CD4-positive, alpha-beta T cell (primary cell): ENCODE measurements around the gene DNAAF1. TPM values are rescaled to one million over a fixed set of nuclear protein-coding genes. Genes with fewer than 3 reads are reported as not detected.
"Not testable (repeated sequence)": the region's sequence is repeated elsewhere in the genome, so short reads cannot be mapped to it uniquely, and the experiment has no call there.

ENCODE experiments used
- ATAC-seq: fragments of 200-7000 bp; cut with Tn5 transposase; one replicate; pipeline ENCODE4 v1.10.0; 2022; ENCODE audit warnings: mild to moderate bottlenecking; ENCODE audit not compliant: poor library complexity
- CTCF ChIA-PET: fragments of 350-600 bp; sonication (Branson Sonifier 250); formaldehyde crosslinking; loops from one replicate; lab custom pipeline; 2021; ENCODE audit warnings: antibody characterized with exemption, inconsistent platforms; lab: Charles Lee
- POLR2A ChIA-PET: fragments of 350-600 bp; sonication (Branson Sonifier 250); formaldehyde crosslinking; loops from one replicate; lab custom pipeline; 2021; ENCODE audit warnings: antibody characterized with exemption, inconsistent platforms; lab: Charles Lee
- DNase-seq, 14 experiments: peaks; one replicate each; pipeline ENCODE4 v3.0.0-alpha.2; 2013 to 2020; ENCODE audit warnings: mixed read lengths in 2 of 14
- H3K27ac ChIP-seq, 2 donors: one replicate each; pipeline versions ENCODE4 v1.5.1 to v1.7.0; 2013; ENCODE audit warnings: low read length in 2 of 2, low read depth in 1 of 2, mild to moderate bottlenecking in 1 of 2
- H3K27me3 ChIP-seq, 2 experiments: 1 replicate in 1 of 2; 2 replicates in 1 of 2; pipeline versions ENCODE4 v1.6.1 to v1.7.0; 2013; ENCODE audit warnings: low read length in 2 of 2, control low read depth in 1 of 2, mild to moderate bottlenecking in 1 of 2, moderate library complexity in 1 of 2; ENCODE audit not compliant: insufficient read depth in 2 of 2, control insufficient read depth in 1 of 2
- H3K36me3 ChIP-seq: one replicate; pipeline ENCODE4 v1.6.1; 2013; ENCODE audit warnings: low read length, control low read depth; ENCODE audit not compliant: insufficient read depth
- H3K4me1 ChIP-seq: one replicate; pipeline ENCODE4 v1.6.1; 2013; ENCODE audit warnings: low read length, control low read depth; ENCODE audit not compliant: insufficient read depth
- H3K4me3 ChIP-seq: one replicate; pipeline ENCODE4 v1.5.1; 2013; ENCODE audit warnings: mild to moderate bottlenecking, low read length, moderate library complexity
- H3K9me3 ChIP-seq, 2 experiments: 1 replicate in 1 of 2; 2 replicates in 1 of 2; pipeline versions ENCODE4 v1.6.1 to v1.7.0; 2013; ENCODE audit warnings: low read length in 2 of 2, mild to moderate bottlenecking in 2 of 2, control low read depth in 1 of 2, moderate library complexity in 1 of 2; ENCODE audit not compliant: control insufficient read depth in 1 of 2, insufficient read depth in 1 of 2
- H3K27ac Mint-ChIP-seq: one replicate; pipeline ENCODE4 v1.8.0; 2020; ENCODE audit warnings: mixed read lengths
- H3K27me3 Mint-ChIP-seq: one replicate; pipeline ENCODE4 v1.8.0; 2021; ENCODE audit warnings: mixed read lengths
- H3K36me3 Mint-ChIP-seq: one replicate; pipeline ENCODE4 v1.8.0; 2021; ENCODE audit warnings: low read depth, mixed read lengths
- H3K4me1 Mint-ChIP-seq: one replicate; pipeline ENCODE4 v1.8.0; 2021; ENCODE audit warnings: low read depth, mixed read lengths
- H3K4me3 Mint-ChIP-seq: one replicate; pipeline ENCODE4 v1.8.0; 2020; ENCODE audit warnings: mild to moderate bottlenecking, mixed read lengths
- H3K9me3 Mint-ChIP-seq: one replicate; pipeline ENCODE4 v1.8.0; 2020; ENCODE audit warnings: mixed read lengths
- CTCF ChIP-seq: fragments of 200-600 bp; IDR thresholded peaks from one replicate; pipeline ENCODE4 v1.8.0; 2022; ENCODE audit warnings: antibody characterized with exemption, mild to moderate bottlenecking
- intact Hi-C, 2 experiments: fragments of 100-400 bp; cut with DNase I in 1 of 2; cut with micrococcal nuclease in 1 of 2; formaldehyde crosslinking; loops; one replicate each; pipeline versions ENCODE4 v1.15.1 to v1.9.0; 2023 to 2025; cut with DNase I, micrococcal nuclease
- total RNA-seq, 174 experiments: library from RNA in 2 of 174; stranded (reverse) in 2 of 174; gene quantifications; one replicate each; pipeline ENCODE4 v1.2.3 and lab custom pipeline; 2021 to 2026

Gene DNAAF1
- total RNA-seq, 2 experiments from 2014 or later: not detected

DNA sequence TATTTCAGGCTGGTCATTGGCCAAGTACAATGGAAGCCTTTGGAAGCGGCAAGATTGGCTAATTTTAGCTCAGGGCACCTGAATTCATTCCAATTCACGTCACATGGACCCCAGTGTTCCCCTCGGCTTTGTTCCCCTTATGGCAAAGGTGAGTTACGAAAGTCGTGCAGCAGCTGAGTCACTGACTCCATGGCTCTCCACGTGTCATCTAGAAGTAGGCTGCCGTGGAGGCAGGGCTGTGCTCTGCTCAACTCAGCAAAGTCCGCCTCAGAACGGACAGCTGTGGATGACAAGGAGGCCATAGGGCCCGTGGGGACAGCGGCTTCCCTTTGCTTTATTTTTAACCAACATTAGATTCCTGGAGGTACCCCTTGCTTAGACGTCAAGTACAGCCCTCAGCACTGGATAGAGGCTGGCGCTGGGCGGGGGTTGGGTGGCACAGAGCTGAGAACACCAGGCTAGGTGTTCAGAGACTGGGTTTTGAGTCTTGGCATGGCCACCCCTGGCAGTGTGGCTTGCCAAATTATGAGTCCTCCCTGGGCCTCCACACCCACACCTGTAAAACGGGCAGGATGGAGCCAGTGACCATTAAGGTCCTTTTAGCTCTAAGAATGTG lies 69.5 kb downstream of the DNAAF1 start:
- Mint-ChIP-seq H3K4me1 (no peaks in the 10 kb centered on the region), H3K27me3 (no peaks in the 10 kb centered on the region), H3K27ac (no peak overlapping the region), H3K9me3 (no peaks in the 10 kb centered on the region), H3K36me3 (no peaks in the 10 kb centered on the region), H3K4me3 (no peak overlapping the region)
- Histone ChIP-seq H3K27ac (no peak overlapping the region), H3K4me3 (no peak overlapping the region), H3K36me3 (no peaks in the 10 kb centered on the region), H3K4me1 (no peaks in the 10 kb centered on the region), H3K27me3 (peaks cover 0 to 2% of the 10 kb centered on the region in 2 experiments), H3K9me3 (no peaks in the 10 kb centered on the region)
- ATAC-seq (no peak), DNase-seq (no peak)
- intact Hi-C loops: no loop called here
- POLR2A ChIA-PET: no interaction called here
- no peak for TF ChIP-seq CTCF
- CTCF ChIA-PET: no interaction called here

DNA sequence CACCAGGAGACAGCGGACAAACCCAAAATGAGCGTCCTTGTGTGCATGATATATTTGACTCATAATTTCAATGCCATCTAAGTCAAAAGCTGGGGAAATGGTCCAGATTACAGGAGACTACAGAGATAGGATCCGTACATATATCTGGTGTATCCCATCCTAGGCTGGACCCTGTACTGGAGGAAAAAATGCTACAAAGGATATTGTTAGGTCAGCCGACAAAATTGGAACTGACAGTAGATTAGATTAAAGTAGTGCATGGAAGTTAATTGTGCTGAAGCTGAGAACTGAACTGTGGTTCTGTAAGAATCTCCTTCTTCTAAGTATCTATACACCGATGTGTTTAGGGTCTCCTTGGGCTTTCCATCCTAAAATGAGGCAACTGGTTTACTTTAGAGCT lies 70.4 kb downstream of the DNAAF1 start:
- no peaks in the 10 kb centered on the region for H3K36me3 ChIP-seq
- CTCF ChIA-PET: no interaction called here

GRCh38 chr16:84216144-84216543 lies 71.0 kb downstream of the DNAAF1 start:
- H3K4me1 Mint-ChIP-seq, H3K4me3 Mint-ChIP-seq, H3K27ac Mint-ChIP-seq, H3K27me3 Mint-ChIP-seq, ATAC-seq, CTCF ChIA-PET, H3K9me3 Mint-ChIP-seq, H3K27ac ChIP-seq, H3K27me3 ChIP-seq, H3K4me3 ChIP-seq, H3K9me3 ChIP-seq, POLR2A ChIA-PET, DNase-seq, H3K36me3 ChIP-seq, H3K4me1 ChIP-seq, intact Hi-C loops, H3K36me3 Mint-ChIP-seq: not testable (repeated sequence)

More for the DNA sequence above, 70.4 kb downstream of the DNAAF1 start:
- peaks cover 0 to 2% of the 10 kb centered on the region in 2 experiments for H3K27me3 ChIP-seq
- TF ChIP-seq CTCF: no peak
- Mint-ChIP-seq H3K27ac (no peak overlapping the region), H3K36me3 (no peaks in the 10 kb centered on the region), H3K4me1 (no peaks in the 10 kb centered on the region), H3K4me3 (no peak overlapping the region), H3K9me3 (no peaks in the 10 kb centered on the region), H3K27me3 (no peaks in the 10 kb centered on the region)
- intact Hi-C loops: no loop called here
- DNase-seq (no peak), ATAC-seq (no peak)
- POLR2A ChIA-PET: no interaction called here
- no peaks in the 10 kb centered on the region for H3K9me3 ChIP-seq
- no peak overlapping the region for H3K27ac ChIP-seq
- H3K4me1 ChIP-seq: no peaks in the 10 kb centered on the region
- no peak overlapping the region for H3K4me3 ChIP-seq
